Measurements from ENCODE around the gene TERT. TPM values are rescaled to one million over a fixed set of nuclear protein-coding genes. Genes with fewer than 3 reads are reported as not detected.

The TERT gene
- total and polyA plus RNA-seq, 2 of the 13 experiments (the other 11 are each of a cell fraction or from before 2014, with no cell fraction given) = 4.3 to 5.9 TPM

DNA sequence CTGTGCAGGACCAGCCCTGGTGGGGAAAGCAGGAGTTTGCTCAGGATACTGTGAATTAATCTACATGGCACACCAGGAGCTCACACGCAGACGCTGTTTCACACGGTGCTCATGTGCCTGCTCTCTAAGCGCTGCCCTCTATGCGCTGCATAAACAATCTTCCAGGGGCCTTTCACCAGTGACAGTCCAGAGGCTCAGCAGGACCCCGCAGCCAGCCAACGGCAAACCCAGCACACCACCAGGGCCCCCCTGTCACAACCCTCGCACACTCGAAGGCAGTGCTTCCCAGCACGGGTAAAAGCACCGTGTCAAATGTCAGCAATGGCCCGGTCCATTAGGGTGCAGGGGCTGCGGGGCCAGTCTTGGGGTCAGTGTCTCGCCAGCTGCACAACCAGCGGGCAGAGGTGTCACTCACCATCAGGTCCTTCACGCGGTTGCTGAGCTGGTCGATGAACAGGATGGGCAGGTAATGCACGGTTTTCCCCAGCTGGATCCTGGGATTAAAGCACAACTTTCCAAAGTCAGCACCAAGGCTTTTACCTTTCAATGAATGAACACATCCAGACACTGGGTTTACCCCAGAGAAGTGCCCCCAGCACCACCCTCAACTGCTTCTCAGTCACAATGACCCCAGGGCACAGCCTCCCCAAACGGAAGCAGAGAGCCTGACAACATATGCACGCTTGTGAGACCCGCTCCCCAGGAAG is 42.8 kb upstream of the TERT start:
- no peak for FAIRE-seq
- TF ChIP-seq AGO2 (optimal IDR thresholded peaks at IDR 0.05; ENCODE audit: low read depth, low read length) = peak; percentile 9
- no peak for TF ChIP-seq XBP1 (CRISPR knock-in tag; IDR thresholded peaks at IDR 0.05)
- no peak for TF ChIP-seq TOE1 (CRISPR knock-in tag; IDR thresholded peaks at IDR 0.05)
- TF ChIP-seq CC2D1A (CRISPR knock-in tag; IDR thresholded peaks at IDR 0.05) = no peak
- TF ChIP-seq, protein P1, sequence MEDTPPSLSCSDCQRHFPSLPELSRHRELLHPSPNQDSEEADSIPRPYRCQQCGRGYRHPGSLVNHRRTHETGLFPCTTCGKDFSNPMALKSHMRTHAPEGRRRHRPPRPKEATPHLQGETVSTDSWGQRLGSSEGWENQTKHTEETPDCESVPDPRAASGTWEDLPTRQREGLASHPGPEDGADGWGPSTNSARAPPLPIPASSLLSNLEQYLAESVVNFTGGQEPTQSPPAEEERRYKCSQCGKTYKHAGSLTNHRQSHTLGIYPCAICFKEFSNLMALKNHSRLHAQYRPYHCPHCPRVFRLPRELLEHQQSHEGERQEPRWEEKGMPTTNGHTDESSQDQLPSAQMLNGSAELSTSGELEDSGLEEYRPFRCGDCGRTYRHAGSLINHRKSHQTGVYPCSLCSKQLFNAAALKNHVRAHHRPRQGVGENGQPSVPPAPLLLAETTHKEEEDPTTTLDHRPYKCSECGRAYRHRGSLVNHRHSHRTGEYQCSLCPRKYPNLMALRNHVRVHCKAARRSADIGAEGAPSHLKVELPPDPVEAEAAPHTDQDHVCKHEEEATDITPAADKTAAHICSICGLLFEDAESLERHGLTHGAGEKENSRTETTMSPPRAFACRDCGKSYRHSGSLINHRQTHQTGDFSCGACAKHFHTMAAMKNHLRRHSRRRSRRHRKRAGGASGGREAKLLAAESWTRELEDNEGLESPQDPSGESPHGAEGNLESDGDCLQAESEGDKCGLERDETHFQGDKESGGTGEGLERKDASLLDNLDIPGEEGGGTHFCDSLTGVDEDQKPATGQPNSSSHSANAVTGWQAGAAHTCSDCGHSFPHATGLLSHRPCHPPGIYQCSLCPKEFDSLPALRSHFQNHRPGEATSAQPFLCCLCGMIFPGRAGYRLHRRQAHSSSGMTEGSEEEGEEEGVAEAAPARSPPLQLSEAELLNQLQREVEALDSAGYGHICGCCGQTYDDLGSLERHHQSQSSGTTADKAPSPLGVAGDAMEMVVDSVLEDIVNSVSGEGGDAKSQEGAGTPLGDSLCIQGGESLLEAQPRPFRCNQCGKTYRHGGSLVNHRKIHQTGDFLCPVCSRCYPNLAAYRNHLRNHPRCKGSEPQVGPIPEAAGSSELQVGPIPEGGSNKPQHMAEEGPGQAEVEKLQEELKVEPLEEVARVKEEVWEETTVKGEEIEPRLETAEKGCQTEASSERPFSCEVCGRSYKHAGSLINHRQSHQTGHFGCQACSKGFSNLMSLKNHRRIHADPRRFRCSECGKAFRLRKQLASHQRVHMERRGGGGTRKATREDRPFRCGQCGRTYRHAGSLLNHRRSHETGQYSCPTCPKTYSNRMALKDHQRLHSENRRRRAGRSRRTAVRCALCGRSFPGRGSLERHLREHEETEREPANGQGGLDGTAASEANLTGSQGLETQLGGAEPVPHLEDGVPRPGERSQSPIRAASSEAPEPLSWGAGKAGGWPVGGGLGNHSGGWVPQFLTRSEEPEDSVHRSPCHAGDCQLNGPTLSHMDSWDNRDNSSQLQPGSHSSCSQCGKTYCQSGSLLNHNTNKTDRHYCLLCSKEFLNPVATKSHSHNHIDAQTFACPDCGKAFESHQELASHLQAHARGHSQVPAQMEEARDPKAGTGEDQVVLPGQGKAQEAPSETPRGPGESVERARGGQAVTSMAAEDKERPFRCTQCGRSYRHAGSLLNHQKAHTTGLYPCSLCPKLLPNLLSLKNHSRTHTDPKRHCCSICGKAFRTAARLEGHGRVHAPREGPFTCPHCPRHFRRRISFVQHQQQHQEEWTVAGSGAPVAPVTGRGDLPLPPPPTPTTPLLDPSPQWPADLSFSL (CRISPR knock-in tag; IDR thresholded peaks at IDR 0.05) = no peak
- intact Hi-C loops (cut with micrococcal nuclease; ENCODE audit: unreplicated experiment) = no loop called here
- H3K9ac ChIP-seq (ENCODE audit: insufficient read depth, low read depth, low read length) = no peak overlapping the region
- no peak for ATAC-seq
- H3K79me2 ChIP-seq (ENCODE audit: insufficient read depth, low read length) = no peaks in the 10 kb centered on the region
- H4K20me1 ChIP-seq (ENCODE audit: insufficient read depth, low read length) = peaks cover 8% of the 10 kb centered on the region; the same call in 1 of the 2 replicates
- no peaks in the 10 kb centered on the region for H3K27me3 ChIP-seq (ENCODE audit: control insufficient read depth in 1 of 2, insufficient read depth in 2 of 2, low read length in 2 of 2)
- H3K4me1 ChIP-seq (ENCODE audit: insufficient read depth, low read length) = no peaks in the 10 kb centered on the region
- no peak overlapping the region for H2AFZ ChIP-seq (ENCODE audit: low read length)
- no peaks in the 10 kb centered on the region for H3K9me3 ChIP-seq (ENCODE audit: low read length)
- over 99% methylated on average over 15 of the region's 22 CpGs for WGBS (ENCODE audit: low lambda C conversion rate)
- no TSS peak for BruUV-seq (replicated peaks)
- H3K4me3 ChIP-seq (replicated peaks in 1 of 3; ENCODE audit: insufficient read depth in 1 of 3, low read depth in 2 of 3, low read length in 3 of 3) = no peak overlapping the region
- no peak for DNase-seq (ENCODE audit: low spot score)
- H3K4me2 ChIP-seq (ENCODE audit: low read depth, low read length) = no peak overlapping the region
- ChIA-PET CTCF (ENCODE audit: low intra/inter-chr PET ratio, low total read pairs) (no interaction called here), POLR2A (no interaction called here)
- H3K36me3 ChIP-seq (replicated peaks in 1 of 2; ENCODE audit: control insufficient read depth in 1 of 2, insufficient read depth in 2 of 2, low read length in 2 of 2) = peaks cover 44 to 87% of the 10 kb centered on the region in 2 experiments; a peak in 4 of 5 replicates
- in situ Hi-C loops (cut with HindIII; ENCODE audit: extremely low pct_ligation_motif_present, low pct_unique_long_range_greater_than_20kb) = no loop called here
- no peak overlapping the region for H3K27ac ChIP-seq (ENCODE audit: extremely low read length, insufficient read depth, low read length)

Data from HepG2 (cell line).